Right hindlimb (tissue), 1 donor: Measurements from ENCODE around the gene DOCK10.
A peak's percentile ranks its signal among the peaks of the same experiment; 100 is the strongest.

Source experiments
- DNase-seq: peaks from one replicate; pipeline ENCODE4 v3.0.0-alpha.2; 2018

The DOCK10 gene

GRCh38 chr2:224816816-224817215 is 225.5 kb downstream of the DOCK10 start:
- DNase-seq = no peak

GRCh38 chr2:224813578-224813977 is 228.7 kb downstream of the DOCK10 start:
- DNase-seq = no peak

- no peak for DNase-seq
Observed at GRCh38 chr2:224807153-224807964, 234.9 kb downstream of the DOCK10 start.

- no peak for DNase-seq
Observed at GRCh38 chr2:224803930-224804329, 238.3 kb downstream of the DOCK10 start.

- no peak for DNase-seq
Observed at GRCh38 chr2:224802407-224802806, 239.9 kb downstream of the DOCK10 start.

- no peak for DNase-seq
Observed at GRCh38 chr2:224801360-224801759, 240.9 kb downstream of the DOCK10 start.

- no peak for DNase-seq
Observed at GRCh38 chr2:224799691-224800090, 242.6 kb downstream of the DOCK10 start.

GRCh38 chr2:224798180-224798579 is 244.1 kb downstream of the DOCK10 start:
- DNase-seq = no peak

GRCh38 chr2:224796695-224797305 is 245.5 kb downstream of the DOCK10 start:
- no peak for DNase-seq

GRCh38 chr2:224793946-224794345 is 248.3 kb downstream of the DOCK10 start:
- peak; percentile 45 for DNase-seq

GRCh38 chr2:224786848-224787247 is 255.4 kb downstream of the DOCK10 start:
- no peak for DNase-seq

GRCh38 chr2:224781400-224781799 is 260.9 kb downstream of the DOCK10 start:
- DNase-seq = no peak

GRCh38 chr2:224780823-224781222 is 261.4 kb downstream of the DOCK10 start:
- no peak for DNase-seq

- DNase-seq = no peak
Observed at GRCh38 chr2:224780106-224780505, 262.2 kb downstream of the DOCK10 start.

GRCh38 chr2:224778474-224778877 is 263.8 kb downstream of the DOCK10 start:
- DNase-seq = peak; percentile 70

GRCh38 chr2:224777559-224777930 is 264.7 kb downstream of the DOCK10 start:
- no peak for DNase-seq

- no peak for DNase-seq
Observed at GRCh38 chr2:224776795-224777558, 265.3 kb downstream of the DOCK10 start.

GRCh38 chr2:224775647-224776046 is 266.6 kb downstream of the DOCK10 start:
- DNase-seq = no peak

- DNase-seq = no peak
Observed at GRCh38 chr2:224774735-224775134, 267.5 kb downstream of the DOCK10 start.

- DNase-seq = no peak
Observed at GRCh38 chr2:224772494-224772893, 269.8 kb downstream of the DOCK10 start.

GRCh38 chr2:224769489-224769888 is 272.8 kb downstream of the DOCK10 start:
- no peak for DNase-seq

GRCh38 chr2:224764565-224765236 is 277.6 kb downstream of the DOCK10 start:
- no peak for DNase-seq

GRCh38 chr2:224757934-224758548 is 284.2 kb downstream of the DOCK10 start:
- no peak for DNase-seq
